Activated B cell treated with CpG ODN at 0.5 μM for 24 hours (primary cell): ENCODE data around the gene UNC50. TPM values are rescaled to one million over a fixed set of nuclear protein-coding genes. Genes with fewer than 3 reads are reported as not detected.
A peak's percentile ranks its signal among the peaks of the same experiment; 100 is the strongest.

Experiments used
- ATAC-seq: fragments of 200-7000 bp; cut with Tn5 transposase; one replicate; pipeline ENCODE4 v1.10.0; 2021; ENCODE audit warnings: low read depth, mild to moderate bottlenecking, moderate library complexity
- CTCF ChIA-PET: fragments of 350-600 bp; sonication (Branson Sonifier 250); formaldehyde crosslinking; loops from one replicate; lab custom pipeline; 2021; ENCODE audit warnings: antibody characterized with exemption; lab: Charles Lee
- POLR2A ChIA-PET: fragments of 350-600 bp; sonication (Branson Sonifier 250); formaldehyde crosslinking; loops from one replicate; lab custom pipeline; 2021; ENCODE audit warnings: antibody characterized with exemption; lab: Charles Lee
- DNase-seq: peaks from one replicate; pipeline ENCODE4 v3.0.0; 2022
- H3K27ac Mint-ChIP-seq: one replicate; pipeline ENCODE4 v1.8.0; 2020; ENCODE audit warnings: mixed read lengths
- H3K27me3 Mint-ChIP-seq: one replicate; pipeline ENCODE4 v1.8.0; 2021; ENCODE audit warnings: mixed read lengths
- H3K36me3 Mint-ChIP-seq: one replicate; pipeline ENCODE4 v1.8.0; 2021; ENCODE audit warnings: low read depth, mixed read lengths
- H3K4me1 Mint-ChIP-seq: one replicate; pipeline ENCODE4 v1.8.0; 2021; ENCODE audit warnings: mixed read lengths
- H3K4me3 Mint-ChIP-seq: one replicate; pipeline ENCODE4 v1.8.0; 2020; ENCODE audit warnings: mild to moderate bottlenecking, mixed read lengths
- H3K9me3 Mint-ChIP-seq: one replicate; pipeline ENCODE4 v1.8.0; 2020; ENCODE audit warnings: mixed read lengths
- intact Hi-C: fragments of 100-400 bp; cut with micrococcal nuclease; formaldehyde crosslinking; loops from one replicate; pipeline ENCODE4 v1.15.1; 2024
- total RNA-seq: library from RNA; stranded (reverse); gene quantifications from 2 replicates; pipeline ENCODE4 v1.2.3, GENCODE V29; 2022
- TF ChIP-seq, protein P1 (sequence below): fragments of 200-600 bp; IDR thresholded peaks from one replicate; pipeline ENCODE4 v1.8.0; 2022; ENCODE audit warnings: antibody characterized with exemption, mild to moderate bottlenecking

UNC50 gene
- total RNA-seq, 1 donor from 2014 or later: 36.3 TPM

DNA sequence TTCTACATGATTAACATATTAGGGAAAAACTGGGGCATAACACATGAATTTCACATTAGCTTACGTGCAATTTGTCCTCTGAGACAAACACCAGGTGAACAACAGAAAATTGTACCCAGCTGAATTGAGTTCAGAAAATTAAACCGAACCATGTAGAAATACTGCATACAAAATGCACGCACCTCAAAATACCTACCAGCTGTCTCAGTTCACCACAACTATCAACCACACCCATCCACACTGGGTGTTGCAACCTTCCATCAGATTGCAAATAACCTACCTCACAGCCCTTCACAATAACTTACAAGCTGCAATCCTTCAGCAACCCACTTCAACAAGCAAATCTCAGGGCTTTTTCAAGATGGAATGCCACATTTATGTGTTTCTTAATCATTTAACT lies 55.9 kb downstream of the UNC50 start:
- Mint-ChIP-seq H3K27ac (peak overlapping the region; percentile 25), H3K4me1 (peaks cover 15% of the 10 kb centered on the region), H3K9me3 (peaks cover 9% of the 10 kb centered on the region), H3K27me3 (no peaks in the 10 kb centered on the region), H3K4me3 (no peak overlapping the region), H3K36me3 (peaks cover 50% of the 10 kb centered on the region)
- POLR2A ChIA-PET: no interaction called here
- ATAC-seq: peak; percentile 37
- TF ChIP-seq, protein P1, sequence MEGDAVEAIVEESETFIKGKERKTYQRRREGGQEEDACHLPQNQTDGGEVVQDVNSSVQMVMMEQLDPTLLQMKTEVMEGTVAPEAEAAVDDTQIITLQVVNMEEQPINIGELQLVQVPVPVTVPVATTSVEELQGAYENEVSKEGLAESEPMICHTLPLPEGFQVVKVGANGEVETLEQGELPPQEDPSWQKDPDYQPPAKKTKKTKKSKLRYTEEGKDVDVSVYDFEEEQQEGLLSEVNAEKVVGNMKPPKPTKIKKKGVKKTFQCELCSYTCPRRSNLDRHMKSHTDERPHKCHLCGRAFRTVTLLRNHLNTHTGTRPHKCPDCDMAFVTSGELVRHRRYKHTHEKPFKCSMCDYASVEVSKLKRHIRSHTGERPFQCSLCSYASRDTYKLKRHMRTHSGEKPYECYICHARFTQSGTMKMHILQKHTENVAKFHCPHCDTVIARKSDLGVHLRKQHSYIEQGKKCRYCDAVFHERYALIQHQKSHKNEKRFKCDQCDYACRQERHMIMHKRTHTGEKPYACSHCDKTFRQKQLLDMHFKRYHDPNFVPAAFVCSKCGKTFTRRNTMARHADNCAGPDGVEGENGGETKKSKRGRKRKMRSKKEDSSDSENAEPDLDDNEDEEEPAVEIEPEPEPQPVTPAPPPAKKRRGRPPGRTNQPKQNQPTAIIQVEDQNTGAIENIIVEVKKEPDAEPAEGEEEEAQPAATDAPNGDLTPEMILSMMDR: no peak
- intact Hi-C loops: loop anchor here (5.0 kb wide), 1 partner anchor 158 kb away; no protein-coding TSS in a partner anchor
- CTCF ChIA-PET: interaction anchor here (1.3 kb wide), 1 partner anchor 15 kb away, joined by 5 read pairs; no protein-coding TSS in a partner anchor
- DNase-seq: no peak

GRCh38 chr2:98665677-98666076 lies 57.3 kb downstream of the UNC50 start:
- ATAC-seq: no peak
- DNase-seq: no peak
- peaks cover 13% of the 10 kb centered on the region for H3K4me1 Mint-ChIP-seq
- H3K36me3 Mint-ChIP-seq: peaks cover 42% of the 10 kb centered on the region
- TF ChIP-seq, protein P1: no peak
- POLR2A ChIA-PET: no interaction called here
- peaks cover 2% of the 10 kb centered on the region for H3K9me3 Mint-ChIP-seq
- CTCF ChIA-PET: no interaction called here
- H3K4me3 Mint-ChIP-seq: no peak overlapping the region
- H3K27me3 Mint-ChIP-seq: no peaks in the 10 kb centered on the region
- H3K27ac Mint-ChIP-seq: no peak overlapping the region
- intact Hi-C loops: no loop called here

Other genes starting within 250 kb of the UNC50 start
- 19.6 and 26.6 TPM in 2 replicates for gene INPP4A, start 163.7 kb upstream of the UNC50 start, total RNA-seq
- 31.5 and 37.6 TPM in 2 replicates for gene COA5, start 77 bp upstream of the UNC50 start, total RNA-seq
- 12.6 and 15.7 TPM in 2 replicates for gene MGAT4A, start 122.5 kb downstream of the UNC50 start, total RNA-seq